NCI-H2171 treated with DMSO at 0.1 percent for 48 hours (cell line): Measurements from ENCODE around the gene SYNE4.
"Not testable (repeated sequence)": the region's sequence is repeated elsewhere in the genome, so short reads cannot be mapped to it uniquely, and the experiment has no call there.

Source experiments
- DNase-seq: peaks from one replicate; lab custom pipeline; 2025; lab: John Stamatoyannopoulos, UW

Gene SYNE4

GRCh38 chr19:36008336-36008978, at the start of gene SYNE4:
Gene SYNE4, minus strand, starts transcription at chr19:36008813. Its CDS starts 132 bp downstream, at chr19:36008681.
- DNase-seq = no peak

GRCh38 chr19:36054733-36055686, 46.4 kb upstream of the SYNE4 start, which contains the start of gene WDR62:
Gene WDR62, plus strand, starts transcription at chr19:36054897. Its CDS starts 75 bp downstream, at chr19:36054972.
- DNase-seq = peak; percentile 96

- peak; percentile 99 for DNase-seq
Measured at GRCh38 chr19:36054119-36054732, 45.6 kb upstream of the SYNE4 start, which contains the start of gene THAP8. Gene THAP8, minus strand, starts transcription at chr19:36054285. Its CDS starts 68 bp downstream, at chr19:36054217.

- DNase-seq = peak; percentile 9
Measured at GRCh38 chr19:36051637-36052036, 43.0 kb upstream of the SYNE4 start.

GRCh38 chr19:36051236-36051635, 42.6 kb upstream of the SYNE4 start:
- DNase-seq = peak; percentile 23

GRCh38 chr19:36049080-36049698, 40.6 kb upstream of the SYNE4 start:
- peak; percentile 75 for DNase-seq

- no peak for DNase-seq
Measured at GRCh38 chr19:36047835-36048234, 39.2 kb upstream of the SYNE4 start.

GRCh38 chr19:36046443-36047050, 37.9 kb upstream of the SYNE4 start:
- no peak for DNase-seq

- no peak for DNase-seq
Measured at GRCh38 chr19:36043952-36044351, 35.3 kb upstream of the SYNE4 start.

- no peak for DNase-seq
Measured at GRCh38 chr19:36041831-36042230, 33.2 kb upstream of the SYNE4 start.

- DNase-seq = not testable (repeated sequence)
Measured at GRCh38 chr19:36041092-36041491, 32.5 kb upstream of the SYNE4 start.

GRCh38 chr19:36040495-36040894, 31.9 kb upstream of the SYNE4 start:
- DNase-seq = no peak

GRCh38 chr19:36032251-36033104, 23.9 kb upstream of the SYNE4 start, which contains the start of gene CLIP3:
Gene CLIP3, minus strand, starts transcription at chr19:36032873. Its CDS starts 516 bp downstream, at chr19:36032357.
- DNase-seq = peak; percentile 54

- no peak for DNase-seq
Measured at GRCh38 chr19:36031308-36031707, 22.7 kb upstream of the SYNE4 start.

GRCh38 chr19:36030264-36031148, 21.9 kb upstream of the SYNE4 start:
- DNase-seq = peak; percentile 13

- no peak for DNase-seq
Measured at GRCh38 chr19:36028313-36029041, 19.9 kb upstream of the SYNE4 start.

- DNase-seq = no peak
Measured at GRCh38 chr19:36027696-36028095, 19.1 kb upstream of the SYNE4 start.

GRCh38 chr19:36026091-36026876, 17.7 kb upstream of the SYNE4 start:
- DNase-seq = no peak
